HG03571 (cell line): ENCODE results near the gene BEND6.
"Not testable (repeated sequence)": the region's sequence is repeated elsewhere in the genome, so short reads cannot be mapped to it uniquely, and the experiment has no call there.

Source experiments
- ATAC-seq: cut with Tn5 transposase; IDR thresholded peaks from one replicate; pipeline ENCODE4 v1.9.1; 2021; ENCODE audit not compliant: unreplicated experiment

The BEND6 gene

GRCh38 chr6:56977192-56977591 is 22.3 kb downstream of the BEND6 start:
- no peak for ATAC-seq

- ATAC-seq: no peak
Observed at GRCh38 chr6:56978530-56978929, 23.6 kb downstream of the BEND6 start.

- ATAC-seq: no peak
Observed at GRCh38 chr6:56984361-56984760, 29.5 kb downstream of the BEND6 start.

GRCh38 chr6:56984884-56985283 is 30.0 kb downstream of the BEND6 start:
- no peak for ATAC-seq

- no peak for ATAC-seq
Observed at GRCh38 chr6:56986611-56987010, 31.7 kb downstream of the BEND6 start.

GRCh38 chr6:56988145-56988544 is 33.2 kb downstream of the BEND6 start:
- ATAC-seq: no peak

- ATAC-seq: no peak
Observed at GRCh38 chr6:56992036-56992435, 37.1 kb downstream of the BEND6 start.

- no peak for ATAC-seq
Observed at GRCh38 chr6:56992703-56993102, 37.8 kb downstream of the BEND6 start.

- ATAC-seq: no peak
Observed at GRCh38 chr6:56995347-56995902, 40.5 kb downstream of the BEND6 start.

GRCh38 chr6:56996401-56996800 is 41.5 kb downstream of the BEND6 start:
- ATAC-seq: no peak

- no peak for ATAC-seq
Observed at GRCh38 chr6:56999049-56999448, 44.1 kb downstream of the BEND6 start.

- not testable (repeated sequence) for ATAC-seq
Observed at GRCh38 chr6:56999748-57000147, 44.8 kb downstream of the BEND6 start.

- no peak for ATAC-seq
Observed at GRCh38 chr6:57002197-57002596, 47.3 kb downstream of the BEND6 start.

- no peak for ATAC-seq
Observed at GRCh38 chr6:57004292-57004691, 49.4 kb downstream of the BEND6 start.

- no peak for ATAC-seq
Observed at GRCh38 chr6:57006101-57006500, 51.2 kb downstream of the BEND6 start.

- ATAC-seq: not testable (repeated sequence)
Observed at GRCh38 chr6:57008069-57008468, 53.2 kb downstream of the BEND6 start.

- ATAC-seq: no peak
Observed at GRCh38 chr6:57013521-57013926, 58.6 kb downstream of the BEND6 start.

GRCh38 chr6:57017069-57017468 is 62.2 kb downstream of the BEND6 start:
- ATAC-seq: no peak

GRCh38 chr6:57017841-57018240 is 62.9 kb downstream of the BEND6 start:
- ATAC-seq: no peak

GRCh38 chr6:57019434-57019833 is 64.5 kb downstream of the BEND6 start:
- no peak for ATAC-seq

GRCh38 chr6:57021086-57021720 is 66.3 kb downstream of the BEND6 start:
- ATAC-seq: peak; percentile 78

- ATAC-seq: no peak
Observed at GRCh38 chr6:57024321-57024720, 69.4 kb downstream of the BEND6 start.

GRCh38 chr6:57024775-57025174 is 69.9 kb downstream of the BEND6 start:
- no peak for ATAC-seq
